Endothelial cell of umbilical vein (primary cell): ENCODE measurements around the gene C2orf68. TPM values are rescaled to one million over a fixed set of nuclear protein-coding genes. Genes with fewer than 3 reads are reported as not detected.

ENCODE experiments used
- BruUV-seq: library from RNA; stranded (reverse); fragments of 400-500 nt; replicated peaks from 2 replicates; lab custom pipeline; 2021; lab: Mats Ljungman, UMichigan
- CTCF ChIA-PET: fragments of 300-600, 350-600 bp; sonication (Branson Sonifier 250); formaldehyde crosslinking; loops from one replicate; lab custom pipeline; 2021; ENCODE audit warnings: antibody characterized with exemption, inconsistent platforms; lab: Charles Lee
- POLR2A ChIA-PET: fragments of 300-600, 350-600 bp; sonication (Branson Sonifier 250); formaldehyde crosslinking; loops from one replicate; lab custom pipeline; 2021; ENCODE audit warnings: antibody characterized with exemption, inconsistent platforms; lab: Charles Lee
- DNase-seq: peaks from one replicate; pipeline ENCODE4 v3.0.0-alpha.2; 2011; ENCODE audit warnings: low read depth, low spot score
- FAIRE-seq: peaks from 2 replicates; lab custom pipeline; 2011; peaks lifted over from hg19 to GRCh38; lab: Jason Lieb, UNC
- H2AFZ ChIP-seq: 2 replicates; pipeline ENCODE4 v1.6.0; 2012; ENCODE audit warnings: low read depth, low read length, control low read depth, inconsistent platforms
- H3K27ac ChIP-seq: 2 replicates; pipeline ENCODE4 v1.5.1; 2011; ENCODE audit warnings: low read depth, mild to moderate bottlenecking, control low read depth, low read length, moderate library complexity; ENCODE audit not compliant: insufficient read depth
- H3K27me3 ChIP-seq, 2 experiments: 2 replicates each; pipeline versions ENCODE4 v1.6.0 to v1.6.1; 2011; ENCODE audit warnings: low read length in 2 of 2, mixed read lengths in 1 of 2; ENCODE audit not compliant: control insufficient read depth in 2 of 2, insufficient read depth in 2 of 2
- H3K36me3 ChIP-seq, 2 experiments: 2 replicates in 1 of 2; 3 replicates in 1 of 2; pipeline ENCODE4 v1.5.1; 2011; ENCODE audit warnings: low read length in 2 of 2, mild to moderate bottlenecking in 1 of 2, moderate library complexity in 1 of 2; ENCODE audit not compliant: control insufficient read depth in 2 of 2, insufficient read depth in 2 of 2; ENCODE audit errors: extremely low read depth in 1 of 2
- H3K4me1 ChIP-seq: 3 replicates; pipeline ENCODE4 v1.5.1; 2011; ENCODE audit warnings: mild to moderate bottlenecking, low read length; ENCODE audit not compliant: control insufficient read depth, insufficient read depth; ENCODE audit errors: extremely low read depth
- H3K4me2 ChIP-seq: 2 replicates; pipeline ENCODE4 v1.6.1; 2011; ENCODE audit warnings: low read length, control low read depth, mixed read lengths; ENCODE audit not compliant: insufficient read depth
- H3K4me3 ChIP-seq, 3 experiments: fragments of 200-600 bp in 1 of 3; sonication (generic), shearing (Covaris generic) in 1 of 3; replicated peaks in 1 of 3; 2 replicates each; pipeline ENCODE4 v1.5.1; 2011 to 2016; ENCODE audit warnings: control low read depth in 3 of 3, low read length in 3 of 3, mild to moderate bottlenecking in 2 of 3, inconsistent platforms in 1 of 3, low read depth in 1 of 3, moderate library complexity in 1 of 3; ENCODE audit not compliant: insufficient read depth in 1 of 3
- H3K79me2 ChIP-seq: 2 replicates; pipeline ENCODE4 v1.6.0; 2012; ENCODE audit warnings: low read length, inconsistent platforms; ENCODE audit not compliant: control insufficient read depth, insufficient read depth
- H3K9ac ChIP-seq: replicated peaks from 2 replicates; pipeline ENCODE3; 2011; ENCODE audit warnings: low read length, control low read depth; ENCODE audit not compliant: insufficient read depth; ENCODE audit errors: extremely low read depth
- H3K9me1 ChIP-seq: replicated peaks from 3 replicates; pipeline ENCODE4 v1.6.0; 2011; ENCODE audit warnings: mild to moderate bottlenecking, low read length; ENCODE audit not compliant: control insufficient read depth, insufficient read depth; ENCODE audit errors: extremely low read depth
- H3K9me3 ChIP-seq: replicated peaks from 2 replicates; pipeline ENCODE4 v1.5.1; 2012; ENCODE audit warnings: low read length, inconsistent platforms; ENCODE audit not compliant: control insufficient read depth, insufficient read depth
- H4K20me1 ChIP-seq: replicated peaks from 2 replicates; pipeline ENCODE3; 2011; ENCODE audit warnings: mild to moderate bottlenecking, low read length; ENCODE audit not compliant: control insufficient read depth, insufficient read depth; ENCODE audit errors: extremely low read depth
- EZH2 ChIP-seq: IDR thresholded peaks from 2 replicates; pipeline ENCODE4 v1.6.1; 2012; ENCODE audit warnings: borderline replicate concordance, low read depth, mild to moderate bottlenecking, moderate library complexity, low read length, inconsistent platforms; ENCODE audit not compliant: severe bottlenecking
- FOS ChIP-seq: IDR thresholded peaks from 2 replicates; pipeline ENCODE4 v1.6.1; 2011; ENCODE audit warnings: mild to moderate bottlenecking, low read length, moderate library complexity, borderline replicate concordance; ENCODE audit not compliant: insufficient read depth
- GATA2 ChIP-seq: IDR thresholded peaks from 2 replicates; pipeline ENCODE4 v1.7.0; 2011; ENCODE audit warnings: low read depth, mild to moderate bottlenecking, moderate library complexity, mixed read lengths, low read length; ENCODE audit not compliant: insufficient read length, insufficient read depth
- JUN ChIP-seq: IDR thresholded peaks from 2 replicates; pipeline ENCODE4 v1.6.1; 2011; ENCODE audit warnings: borderline replicate concordance, low read depth; ENCODE audit not compliant: insufficient read length, insufficient read depth
- MYC ChIP-seq: IDR thresholded peaks from one replicate; pipeline ENCODE4 v1.6.1; 2011; ENCODE audit warnings: mild to moderate bottlenecking, low read depth, low read length
- POLR2A ChIP-seq: IDR thresholded peaks from 2 replicates; pipeline ENCODE4 v1.6.1; 2012; ENCODE audit warnings: low read depth, mild to moderate bottlenecking, control low read depth, low read length
- POLR2AphosphoS5 ChIP-seq: IDR thresholded peaks from 2 replicates; pipeline ENCODE4 v1.6.1; 2012; ENCODE audit warnings: low read depth, mild to moderate bottlenecking, control low read depth, low read length, moderate library complexity; ENCODE audit not compliant: insufficient read depth
- dilution Hi-C: fragments of 300-500 bp; cut with MboI; formaldehyde crosslinking; loops from one replicate; pipeline ENCODE4 v1.15.0; 2019; ENCODE audit warnings: low sequenced_read_pairs; ENCODE audit not compliant: extremely low pct_ligation_motif_present
- intact Hi-C: fragments of 100-400 bp; cut with micrococcal nuclease; formaldehyde crosslinking; loops from one replicate; pipeline ENCODE4 v1.10.0; 2022
- polyA plus RNA-seq, 4 experiments: library from polyadenylated mRNA; depleted of rRNA in 3 of 4; stranded (reverse) in 3 of 4; unstranded in 1 of 4; fragments of >200 nt; gene quantifications; 2 replicates each; pipeline versions ENCODE4 v1.2.1 to v1.2.3, GENCODE V29; 2011 to 2012; ENCODE audit warnings: missing spikeins in 1 of 4
- total RNA-seq: library from RNA; stranded (reverse); gene quantifications from 2 replicates; pipeline ENCODE4 v1.2.3, GENCODE V29; 2021
- TF ChIP-seq, protein P1 (sequence below): IDR thresholded peaks from 2 replicates; pipeline ENCODE4 v1.6.1; 2011; ENCODE audit not compliant: insufficient read depth, insufficient read length
- TF ChIP-seq, protein P2 (sequence below), 2 donors: IDR thresholded peaks; 1 replicate in 1 of 2; 2 replicates in 1 of 2; pipeline ENCODE4 v1.5.1; 2011; ENCODE audit warnings: low read length in 2 of 2, mild to moderate bottlenecking in 2 of 2, moderate library complexity in 2 of 2, control low read depth in 1 of 2, inconsistent platforms in 1 of 2, low read depth in 1 of 2; ENCODE audit not compliant: insufficient read depth in 1 of 2; ENCODE audit errors: extremely low read depth in 1 of 2

C2orf68 gene
- total and polyA plus RNA-seq, 2 donors (not counting 3 experiments of a cell fraction or from before 2014, with no cell fraction given), result 17.4 to 27.4 TPM

DNA sequence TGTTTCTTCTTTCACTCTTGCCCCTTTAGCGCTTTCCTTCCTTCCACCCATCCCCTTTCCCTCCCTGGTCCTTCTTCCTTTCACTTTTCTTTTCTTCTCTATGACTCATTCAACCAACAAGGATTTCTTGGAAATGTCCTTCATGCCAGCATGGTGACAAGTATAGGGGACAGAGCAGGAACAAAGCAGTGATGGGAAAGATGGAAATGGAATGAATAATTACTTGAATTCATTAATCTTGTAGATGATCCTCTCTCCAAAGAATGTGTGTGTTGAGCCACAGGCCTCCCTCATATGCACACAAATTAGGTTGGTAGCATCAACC, 26.1 kb downstream of the C2orf68 start:
- H3K4me3 ChIP-seq, result peak overlapping the region in 2 of 3 experiments; percentile 1 to 58
- H3K4me1 ChIP-seq, result peaks cover 63% of the 10 kb centered on the region
- dilution Hi-C loops (no loop called here), intact Hi-C loops (loop anchor here (1.0 to 2.0 kb wide), 4 partner anchors 10 to 31 kb away; partner anchors contain the start of genes GGCX, RNF181, TMEM150A and USP39)
- POLR2A ChIA-PET, result interaction anchor here (0.6 to 1.3 kb wide), 6 partner anchors 9 to 77 kb away, joined by 3 to 8 read pairs (median 6); partner anchors contain the start of genes C2orf68, MAT2A, RNF181 and USP39
- CTCF ChIA-PET, result interaction anchor here (0.9 kb wide), 2 partner anchors 9 kb away, joined by 4 to 5 read pairs; partner anchors contain the start of genes RNF181 and VAMP8
- peak overlapping the region; percentile 78 for H3K9ac ChIP-seq
- FAIRE-seq (no peak), DNase-seq (peak; percentile 51)
- H3K9me3 ChIP-seq, result no peaks in the 10 kb centered on the region
- BruUV-seq, result no TSS peak
- no peaks in the 10 kb centered on the region for H3K9me1 ChIP-seq
- no peaks in the 10 kb centered on the region for H3K36me3 ChIP-seq
- peaks cover 20% of the 10 kb centered on the region for H3K79me2 ChIP-seq
- H3K27me3 ChIP-seq, result no peaks in the 10 kb centered on the region
- peak overlapping the region; percentile 40 for H3K4me2 ChIP-seq
- H2AFZ ChIP-seq, result no peak overlapping the region
- TF ChIP-seq, protein P1, sequence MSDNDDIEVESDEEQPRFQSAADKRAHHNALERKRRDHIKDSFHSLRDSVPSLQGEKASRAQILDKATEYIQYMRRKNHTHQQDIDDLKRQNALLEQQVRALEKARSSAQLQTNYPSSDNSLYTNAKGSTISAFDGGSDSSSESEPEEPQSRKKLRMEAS, result no peak
- TF ChIP-seq POLR2AphosphoS5, result peak; percentile 1
- no peak for TF ChIP-seq MYC
- peak; percentile 55 for TF ChIP-seq FOS
- TF ChIP-seq, protein P2, sequence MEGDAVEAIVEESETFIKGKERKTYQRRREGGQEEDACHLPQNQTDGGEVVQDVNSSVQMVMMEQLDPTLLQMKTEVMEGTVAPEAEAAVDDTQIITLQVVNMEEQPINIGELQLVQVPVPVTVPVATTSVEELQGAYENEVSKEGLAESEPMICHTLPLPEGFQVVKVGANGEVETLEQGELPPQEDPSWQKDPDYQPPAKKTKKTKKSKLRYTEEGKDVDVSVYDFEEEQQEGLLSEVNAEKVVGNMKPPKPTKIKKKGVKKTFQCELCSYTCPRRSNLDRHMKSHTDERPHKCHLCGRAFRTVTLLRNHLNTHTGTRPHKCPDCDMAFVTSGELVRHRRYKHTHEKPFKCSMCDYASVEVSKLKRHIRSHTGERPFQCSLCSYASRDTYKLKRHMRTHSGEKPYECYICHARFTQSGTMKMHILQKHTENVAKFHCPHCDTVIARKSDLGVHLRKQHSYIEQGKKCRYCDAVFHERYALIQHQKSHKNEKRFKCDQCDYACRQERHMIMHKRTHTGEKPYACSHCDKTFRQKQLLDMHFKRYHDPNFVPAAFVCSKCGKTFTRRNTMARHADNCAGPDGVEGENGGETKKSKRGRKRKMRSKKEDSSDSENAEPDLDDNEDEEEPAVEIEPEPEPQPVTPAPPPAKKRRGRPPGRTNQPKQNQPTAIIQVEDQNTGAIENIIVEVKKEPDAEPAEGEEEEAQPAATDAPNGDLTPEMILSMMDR (IDR thresholded peaks at IDR 0.05; ENCODE audit: extremely low read depth in 1 of 2, insufficient read depth in 1 of 2, low read depth in 1 of 2, low read length in 2 of 2), result no peak
- no peak for TF ChIP-seq EZH2
- peak; percentile 52 for TF ChIP-seq JUN
- no peak for TF ChIP-seq POLR2A
- no peak for TF ChIP-seq GATA2
- H4K20me1 ChIP-seq, result no peaks in the 10 kb centered on the region
- H3K27ac ChIP-seq, result peak overlapping the region; percentile 66
